Measurements from ENCODE around the gene MSRB2.
A peak's percentile ranks its signal among the peaks of the same experiment; 100 is the strongest.
"Not testable (repeated sequence)": the region's sequence is repeated elsewhere in the genome, so short reads cannot be mapped to it uniquely, and the experiment has no call there.

The MSRB2 gene

GRCh38 chr10:23095404-23095965, at the start of gene MSRB2:
TSS of gene MSRB2 (plus strand) at chr10:23095579. CDS start at chr10:23095609, 30 bp downstream.
- DNase-seq (ENCODE audit: low read depth, low spot score): peak; percentile 97

DNA sequence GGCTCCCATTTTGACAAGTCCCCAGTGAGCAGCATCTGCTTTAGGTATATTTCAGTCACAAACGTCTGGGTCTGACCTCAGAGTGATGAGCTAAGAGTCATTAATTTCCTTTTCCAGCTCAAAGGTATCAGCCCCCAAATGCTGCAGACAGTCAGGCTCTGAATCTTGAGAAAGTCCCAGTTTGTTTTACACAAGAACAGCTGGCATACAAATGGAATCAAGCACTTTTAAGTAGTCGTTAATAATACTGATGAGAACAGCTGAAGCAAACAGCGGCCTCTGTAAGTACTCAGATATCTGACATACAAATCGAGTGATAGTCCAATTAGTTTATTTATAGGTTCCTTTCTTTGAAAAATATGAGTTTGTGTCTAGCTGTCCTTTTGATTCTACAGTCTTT, 49.4 kb upstream of the MSRB2 start:
- no peak for DNase-seq (ENCODE audit: low read depth, low spot score)

- DNase-seq (ENCODE audit: low read depth, low spot score): no peak
Measured at GRCh38 chr10:23047201-23048050, 48.0 kb upstream of the MSRB2 start.

DNA sequence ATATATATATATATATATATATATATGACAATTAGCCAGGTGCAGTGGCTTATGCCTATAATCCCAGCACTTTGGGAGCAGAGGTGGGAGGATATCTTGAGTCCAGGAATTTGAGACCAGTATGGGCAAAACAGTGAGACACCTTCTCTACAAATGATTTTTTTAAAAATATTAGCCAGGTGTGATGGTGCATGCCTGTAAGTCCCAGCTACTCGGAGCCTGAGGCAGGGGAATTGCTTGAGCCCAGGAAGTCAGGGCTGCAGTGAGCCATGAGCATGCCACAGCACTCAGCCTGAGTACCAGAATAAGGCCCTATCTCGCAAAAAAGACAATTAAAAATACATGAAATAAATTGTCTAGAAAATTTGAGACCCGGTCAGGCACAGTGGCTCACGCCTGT, 47.2 kb upstream of the MSRB2 start:
- DNase-seq (ENCODE audit: low read depth, low spot score): no peak

- no peak for DNase-seq (ENCODE audit: low read depth, low spot score)
Measured at GRCh38 chr10:23051278-23051677, 44.1 kb upstream of the MSRB2 start.

DNA sequence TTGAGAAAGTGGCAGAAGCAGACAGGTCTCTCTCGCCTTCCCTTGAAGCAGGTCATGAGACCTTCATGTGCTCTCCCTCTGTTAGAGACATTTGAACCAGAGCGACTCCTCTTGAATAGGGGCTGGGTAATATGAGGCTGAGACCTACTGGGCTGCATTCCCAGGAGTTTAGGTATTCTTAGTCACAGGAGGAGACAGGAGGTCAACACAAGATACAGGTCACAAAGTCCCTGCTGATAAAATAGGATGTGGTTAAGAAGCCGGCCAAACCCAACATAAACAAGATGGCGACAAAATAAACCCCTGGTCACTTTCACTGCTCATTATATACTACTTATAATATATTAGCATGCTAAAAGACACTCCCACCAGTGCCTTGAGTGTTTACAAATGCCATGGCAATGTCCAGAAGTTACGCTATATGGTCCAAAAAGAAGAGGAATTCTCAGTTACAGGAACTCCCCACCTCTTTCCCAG, 43.5 kb upstream of the MSRB2 start:
- no peak for DNase-seq (ENCODE audit: low read depth, low spot score)

GRCh38 chr10:23053036-23053435, 42.3 kb upstream of the MSRB2 start:
- no peak for DNase-seq (ENCODE audit: low read depth, low spot score)

GRCh38 chr10:23055424-23056185, 39.8 kb upstream of the MSRB2 start:
- no peak for DNase-seq (ENCODE audit: low read depth, low spot score)

GRCh38 chr10:23056186-23056579, 39.2 kb upstream of the MSRB2 start:
- DNase-seq (ENCODE audit: low read depth, low spot score): no peak

- DNase-seq (ENCODE audit: low read depth, low spot score): no peak
Measured at GRCh38 chr10:23058366-23058765, 37.0 kb upstream of the MSRB2 start.

GRCh38 chr10:23060918-23061317, 34.5 kb upstream of the MSRB2 start:
- no peak for DNase-seq (ENCODE audit: low read depth, low spot score)

GRCh38 chr10:23063045-23063972, 32.1 kb upstream of the MSRB2 start:
- DNase-seq (ENCODE audit: low read depth, low spot score): peak; percentile 64

DNA sequence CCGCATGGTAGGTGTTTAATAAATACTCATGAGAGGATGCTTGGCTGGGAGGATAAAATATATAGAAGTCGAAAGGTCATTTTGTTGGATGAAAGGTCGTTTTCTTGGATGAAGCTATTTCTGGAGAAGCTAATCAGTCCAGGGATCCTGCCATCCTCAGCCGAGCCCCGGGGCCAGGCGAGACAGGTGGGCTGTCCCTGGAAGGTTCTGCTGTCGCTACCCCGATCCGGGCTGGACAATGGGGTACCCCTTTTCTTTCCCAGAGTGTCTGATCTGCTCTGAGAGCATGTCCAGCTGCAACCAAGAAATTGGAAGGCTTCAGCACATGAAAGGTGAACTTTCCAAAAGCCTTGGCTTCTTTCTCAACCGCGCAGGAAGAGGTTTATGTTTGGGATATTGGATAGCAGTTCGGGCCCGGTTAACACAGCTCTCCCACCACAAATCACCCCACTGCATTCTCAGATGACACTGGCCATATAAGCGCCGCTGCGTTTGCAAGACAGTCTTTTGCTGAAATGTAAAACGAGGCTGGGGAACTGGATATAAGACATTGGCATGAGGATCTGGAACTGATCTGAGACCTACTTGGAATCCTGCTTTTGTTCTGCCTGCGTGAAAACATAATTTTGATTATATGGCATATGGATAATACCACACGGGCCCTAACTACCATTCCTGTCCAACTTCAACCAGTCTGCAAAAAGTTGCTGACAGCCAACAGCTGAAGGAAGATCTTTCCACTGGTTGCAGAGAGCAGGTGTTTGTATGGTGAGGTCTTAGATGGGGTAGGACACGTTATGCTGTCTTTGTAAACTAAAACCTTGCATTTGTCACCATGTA, 31.2 kb upstream of the MSRB2 start:
- DNase-seq (ENCODE audit: low read depth, low spot score): no peak

GRCh38 chr10:23064813-23065114, 30.6 kb upstream of the MSRB2 start:
- not testable (repeated sequence) for DNase-seq (ENCODE audit: low read depth, low spot score)

DNA sequence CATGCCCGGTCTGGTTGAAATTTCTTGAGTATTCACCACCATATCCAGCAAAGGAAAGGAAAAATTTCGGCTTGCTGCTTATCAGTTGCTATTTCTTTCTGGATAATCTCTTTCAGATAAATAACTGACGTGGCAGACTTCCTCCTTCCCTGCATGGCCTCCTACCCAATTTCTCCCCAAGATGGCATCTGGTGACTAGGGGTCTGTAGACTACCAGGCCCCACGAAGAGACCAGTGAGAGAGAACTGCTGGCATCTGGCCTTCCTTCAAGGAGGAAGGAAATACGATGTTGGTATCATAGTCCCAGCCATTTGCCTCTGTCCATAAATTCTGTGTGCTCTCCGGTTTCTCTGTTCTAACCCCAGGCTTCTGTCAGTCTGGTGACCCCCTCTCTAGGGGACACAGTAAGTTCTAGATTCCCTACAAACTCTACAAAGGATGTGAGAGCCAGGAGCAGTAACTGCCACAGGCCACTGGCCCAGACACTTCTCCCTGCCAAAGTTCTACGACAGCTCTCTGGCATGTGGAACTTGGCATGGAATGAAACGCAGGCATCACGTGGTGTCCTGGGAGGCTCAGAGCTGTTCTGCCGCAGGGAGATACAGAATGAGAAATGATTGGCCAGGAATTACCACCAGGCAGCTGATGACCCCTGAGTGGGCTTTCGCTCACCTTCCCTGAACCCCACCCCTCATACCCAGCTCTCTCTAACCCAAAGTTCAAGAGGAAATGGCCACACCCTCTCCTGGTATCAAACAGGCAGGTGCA, 30.0 kb upstream of the MSRB2 start:
- peak; percentile 94 for DNase-seq (ENCODE audit: low read depth, low spot score)

GRCh38 chr10:23067337-23067736, 28.0 kb upstream of the MSRB2 start:
- DNase-seq (ENCODE audit: low read depth, low spot score): no peak

- DNase-seq (ENCODE audit: low read depth, low spot score): peak; percentile 90
Measured at GRCh38 chr10:23067939-23068775, 27.2 kb upstream of the MSRB2 start.

DNA sequence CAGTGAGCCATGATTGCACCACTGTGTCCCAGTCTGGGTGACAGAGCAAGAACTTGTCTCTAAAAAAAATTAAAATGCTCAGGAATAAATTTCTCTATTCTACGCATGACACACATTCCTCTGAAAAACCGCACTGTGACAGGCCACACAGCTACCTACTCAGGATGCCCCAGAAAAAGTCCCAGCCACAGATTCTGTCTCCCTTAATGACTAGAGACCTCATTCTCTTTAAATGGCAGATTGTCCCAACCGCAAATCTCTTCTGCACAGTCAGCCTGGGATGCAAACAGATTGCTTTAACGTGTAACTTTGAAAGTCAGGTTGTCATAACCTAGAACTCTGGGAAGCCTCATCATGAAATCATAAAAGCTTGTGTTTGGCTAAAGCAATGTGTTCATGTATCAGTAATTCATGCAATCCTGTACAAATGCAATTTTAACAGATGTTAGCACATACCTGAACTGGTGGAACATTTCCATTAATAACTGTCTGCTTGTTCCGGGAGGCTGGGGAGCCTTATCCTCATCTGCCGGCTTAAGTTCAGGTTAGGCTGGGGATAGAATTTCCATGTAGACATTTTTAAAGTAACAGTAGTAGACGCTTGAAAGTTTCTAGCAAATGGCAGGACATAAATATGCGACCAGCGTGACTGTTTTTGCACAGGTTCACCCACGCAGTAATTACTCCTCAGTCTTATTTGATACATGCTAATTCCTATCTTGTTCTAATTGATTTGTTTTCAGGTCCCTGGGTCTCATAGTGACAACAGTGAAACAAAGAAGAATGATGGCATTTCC, 26.2 kb upstream of the MSRB2 start:
- DNase-seq (ENCODE audit: low read depth, low spot score): no peak
